GM04504 (cell line): ENCODE data around the gene PRSS16.
"Not testable (repeated sequence)": the region's sequence is repeated elsewhere in the genome, so short reads cannot be mapped to it uniquely, and the experiment has no call there.

Experiments
- DNase-seq: peaks from one replicate; pipeline ENCODE4 v3.0.0-alpha.2; 2012; ENCODE audit warnings: low read depth

PRSS16 gene

GRCh38 chr6:27248783-27249182, 1.3 kb downstream of the PRSS16 start:
- no peak for DNase-seq

- no peak for DNase-seq
Measured at GRCh38 chr6:27250277-27251111, 3.0 kb downstream of the PRSS16 start.

GRCh38 chr6:27251112-27251605, 3.7 kb downstream of the PRSS16 start:
- DNase-seq, result no peak

DNA sequence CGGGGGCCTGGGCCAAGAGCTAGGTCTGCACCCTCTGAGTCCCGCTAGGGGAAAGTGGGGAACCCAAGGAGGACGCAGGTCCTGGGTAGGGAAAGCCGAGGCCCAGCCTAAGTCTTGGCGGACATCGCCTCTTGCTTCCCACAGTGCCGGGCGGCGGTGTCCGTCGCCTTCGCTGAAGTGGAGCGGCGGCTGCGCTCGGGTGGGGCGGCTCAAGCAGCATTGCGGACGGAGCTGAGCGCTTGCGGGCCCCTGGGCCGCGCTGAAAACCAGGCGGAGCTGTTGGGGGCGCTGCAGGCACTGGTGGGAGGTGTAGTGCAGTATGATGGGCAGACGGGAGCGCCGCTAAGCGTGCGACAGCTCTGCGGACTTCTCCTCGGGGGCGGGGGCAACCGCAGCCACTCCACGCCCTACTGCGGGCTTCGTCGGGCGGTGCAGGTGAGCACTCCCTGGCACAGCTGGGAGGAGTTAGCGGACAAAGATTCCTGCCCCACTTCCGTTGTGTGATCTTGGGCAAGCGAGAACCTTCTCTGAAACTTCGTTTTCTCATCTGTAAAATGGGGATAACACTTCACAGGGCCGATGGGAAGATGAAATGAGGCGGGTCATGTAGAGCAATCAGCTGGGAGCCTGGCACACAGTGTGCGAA, 4.2 kb downstream of the PRSS16 start:
- no peak for DNase-seq

GRCh38 chr6:27254566-27254965, 7.1 kb downstream of the PRSS16 start:
- no peak for DNase-seq

DNA sequence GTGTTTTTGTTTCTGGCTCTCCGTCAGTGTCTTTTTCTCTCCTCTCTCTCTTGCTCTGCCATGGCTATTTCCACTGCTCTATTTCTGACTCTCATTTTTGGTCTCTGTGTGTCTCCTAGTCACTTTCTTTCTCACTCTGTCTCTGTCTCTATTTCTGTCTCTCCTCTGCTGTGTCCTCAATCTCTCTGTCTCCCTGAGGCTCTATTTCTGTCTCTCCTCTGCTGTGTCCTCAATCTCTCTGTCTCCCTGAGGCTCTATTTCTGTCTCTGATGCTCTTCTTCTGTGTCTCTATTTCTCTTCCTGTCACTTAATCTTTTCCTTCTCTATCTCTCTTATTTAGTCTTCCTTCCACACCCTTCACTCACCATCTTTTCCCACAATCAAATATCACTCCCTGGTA, 8.4 kb downstream of the PRSS16 start:
- DNase-seq, result no peak

GRCh38 chr6:27260369-27260768, 12.9 kb downstream of the PRSS16 start:
- no peak for DNase-seq

- no peak for DNase-seq
Measured at GRCh38 chr6:27260836-27261375, 13.4 kb downstream of the PRSS16 start.

- no peak for DNase-seq
Measured at GRCh38 chr6:27263886-27264285, 16.4 kb downstream of the PRSS16 start.

- not testable (repeated sequence) for DNase-seq
Measured at GRCh38 chr6:27267003-27267402, 19.5 kb downstream of the PRSS16 start.

DNA sequence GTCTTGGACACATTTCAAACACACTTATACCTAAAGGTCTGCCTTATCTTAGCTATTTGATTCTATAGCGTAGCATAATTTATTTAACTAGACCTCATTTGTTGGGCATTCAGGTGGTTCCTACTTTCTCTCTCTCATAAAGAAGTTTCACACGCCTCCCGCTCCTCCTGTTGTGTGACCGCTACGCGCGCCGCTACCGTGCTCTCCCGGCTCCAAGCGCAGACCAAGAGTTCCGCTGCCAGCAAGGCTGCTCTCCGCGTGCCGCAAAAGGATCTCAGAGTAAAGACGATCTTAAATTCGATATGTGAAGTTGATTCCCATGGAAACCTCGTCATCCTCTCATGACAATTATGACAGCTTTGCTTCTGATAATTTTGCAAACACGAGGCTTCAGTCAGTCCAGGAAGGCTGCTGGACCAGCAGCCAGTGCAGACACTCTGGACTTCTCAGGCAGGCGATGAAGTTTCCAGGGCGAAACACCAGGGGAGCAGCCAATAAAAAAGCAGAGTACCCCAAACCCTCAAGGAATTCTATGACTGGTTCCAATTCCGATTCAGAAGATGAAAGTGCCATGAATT, 20.4 kb downstream of the PRSS16 start:
- no peak for DNase-seq

DNA sequence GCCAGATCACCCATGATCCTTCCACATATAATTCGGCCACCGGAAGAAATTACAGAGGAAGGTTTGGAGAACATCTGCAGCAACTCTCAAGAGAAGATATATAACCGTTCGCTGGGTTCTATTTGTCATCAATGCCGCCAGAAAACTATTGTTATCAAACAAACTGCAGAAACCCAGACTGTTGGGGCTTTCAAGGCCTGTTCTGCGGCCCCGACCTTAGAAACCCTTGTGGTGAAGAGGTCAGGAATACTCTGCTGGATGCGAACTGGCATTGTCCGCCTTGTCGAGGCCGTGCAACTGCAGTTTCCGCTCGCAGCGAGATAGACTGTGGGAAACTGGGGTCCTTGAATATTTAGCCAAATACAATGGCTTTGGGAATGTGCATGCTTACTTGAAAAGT, 21.3 kb downstream of the PRSS16 start:
- no peak for DNase-seq

- no peak for DNase-seq
Measured at GRCh38 chr6:27273783-27274182, 26.3 kb downstream of the PRSS16 start.

DNA sequence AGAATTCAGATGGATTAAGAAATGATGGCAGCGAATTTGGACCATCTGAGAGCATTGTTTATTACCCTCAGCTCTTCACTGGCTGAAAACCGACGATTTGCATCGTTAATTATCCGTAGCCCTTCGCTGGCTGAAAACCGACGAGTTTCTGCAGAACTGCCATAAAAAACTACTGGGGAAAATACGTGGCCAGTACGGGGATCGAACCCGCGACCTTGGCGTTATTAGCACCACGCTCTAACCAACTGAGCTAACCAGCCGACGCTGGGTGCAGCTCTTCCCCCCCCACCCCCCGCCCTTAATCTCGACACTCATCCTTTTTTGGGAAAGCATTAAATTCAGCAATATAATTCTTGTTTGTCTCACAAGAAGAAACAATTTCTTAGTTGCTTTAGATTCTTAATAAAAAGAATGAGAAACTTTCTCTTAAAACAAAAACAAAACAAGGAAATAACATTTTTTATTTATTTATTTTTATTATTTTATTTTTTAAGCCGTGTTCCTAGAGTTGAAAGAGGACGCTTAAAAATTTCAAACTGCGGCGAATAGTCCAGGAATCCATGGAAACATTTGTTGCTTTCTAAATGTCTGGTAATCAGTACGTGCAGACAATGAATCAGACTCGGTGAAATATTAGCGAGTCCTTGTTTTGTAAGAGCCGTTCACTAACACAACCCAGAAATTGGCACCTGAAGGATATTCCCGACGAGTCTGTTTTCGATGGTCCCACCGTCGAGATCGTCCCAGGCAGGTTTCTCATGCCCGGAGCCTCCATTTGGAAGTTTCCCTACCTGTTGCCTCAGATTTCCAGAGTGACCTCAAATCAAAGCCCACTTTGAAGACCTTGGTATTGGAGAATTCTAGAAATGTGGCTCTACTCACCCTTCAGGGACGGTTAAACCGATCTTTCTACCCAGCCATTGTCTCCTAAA, 27.8 kb downstream of the PRSS16 start:
- no peak for DNase-seq

- DNase-seq, result no peak
Measured at GRCh38 chr6:27279513-27280063, 32.1 kb downstream of the PRSS16 start.

DNA sequence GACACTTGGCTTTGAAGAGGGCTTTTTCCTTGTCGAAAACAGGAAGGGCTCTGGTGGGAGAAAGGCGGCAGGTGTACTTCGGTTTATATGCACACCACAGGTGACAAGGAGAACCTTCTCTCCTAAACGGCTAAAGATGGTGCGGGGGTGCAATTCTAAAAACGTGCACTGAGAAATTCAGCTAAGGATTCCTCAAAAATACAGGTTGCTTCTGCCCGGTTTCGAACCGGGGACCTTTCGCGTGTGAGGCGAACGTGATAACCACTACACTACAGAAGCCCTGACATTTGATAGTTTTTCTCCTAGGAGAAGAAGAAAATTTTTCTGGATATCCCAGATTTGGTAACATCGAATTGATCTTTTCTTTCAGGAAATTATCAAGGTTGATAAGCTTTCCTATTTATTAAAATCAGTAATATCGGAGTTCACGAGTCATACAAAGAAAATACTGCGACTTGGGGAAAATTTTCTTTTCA, 32.6 kb downstream of the PRSS16 start:
- DNase-seq, result no peak

DNA sequence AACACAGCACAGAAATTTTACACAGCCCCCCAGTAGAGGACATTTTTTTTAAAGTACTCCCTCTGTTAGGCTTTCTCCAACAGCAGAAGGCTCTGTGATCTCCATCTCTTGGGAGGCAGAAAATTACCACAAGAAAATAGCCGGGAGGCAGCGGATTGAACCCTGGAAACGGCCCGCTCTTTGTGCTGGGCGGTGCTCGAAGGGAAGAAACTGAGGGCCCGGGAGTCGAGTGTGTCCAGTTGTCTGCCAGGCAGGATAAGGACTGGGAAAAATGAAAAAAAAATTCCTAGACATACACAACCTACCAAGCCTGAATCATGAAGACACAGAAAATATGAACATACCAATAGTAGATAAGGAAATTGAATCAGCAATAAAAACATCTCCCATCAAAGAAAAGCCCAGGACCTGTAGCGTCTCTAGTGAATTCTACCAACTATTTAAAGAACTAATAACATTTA, 33.1 kb downstream of the PRSS16 start:
- DNase-seq, result no peak

DNA sequence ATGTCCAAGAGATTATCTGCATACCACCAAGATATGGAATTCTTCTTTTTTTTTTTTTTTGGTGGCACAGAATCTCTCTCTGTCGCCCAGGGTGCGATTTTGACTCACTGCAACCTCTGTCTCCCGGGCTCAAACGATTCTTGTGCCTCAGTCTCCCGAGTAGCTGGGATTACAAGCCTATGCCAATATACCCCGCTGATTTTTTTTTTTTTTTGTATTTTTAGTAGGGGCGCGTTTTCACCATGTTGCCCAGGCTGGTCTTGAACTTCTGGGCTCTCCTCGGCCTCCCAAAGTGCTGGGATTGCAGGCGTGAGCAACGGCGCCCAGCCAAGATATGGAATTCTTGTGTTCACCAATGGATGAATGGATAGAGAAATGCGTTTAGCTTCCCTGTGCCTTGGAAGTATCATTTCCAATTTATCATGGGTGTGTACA, 33.6 kb downstream of the PRSS16 start:
- DNase-seq, result no peak

- no peak for DNase-seq
Measured at GRCh38 chr6:27281569-27281968, 34.1 kb downstream of the PRSS16 start.

DNA sequence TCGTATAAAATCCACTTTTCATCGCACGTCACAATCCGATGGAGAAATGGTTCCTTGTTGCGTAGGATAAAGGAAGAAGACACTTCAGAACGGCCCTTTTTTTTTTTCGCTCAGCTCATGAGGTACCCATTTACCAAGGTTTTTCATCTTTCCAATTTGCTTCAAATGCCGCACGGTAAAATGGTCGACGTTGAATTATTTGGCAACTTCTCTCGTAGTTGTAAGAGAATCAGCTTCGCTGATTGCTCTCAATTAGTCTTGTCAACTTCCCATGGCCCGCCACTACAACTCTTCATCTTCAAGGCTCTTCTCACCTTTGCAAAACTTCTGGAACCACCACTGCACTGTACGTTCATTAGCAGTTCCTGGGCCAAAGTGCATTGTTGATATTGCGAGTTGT, 35.8 kb downstream of the PRSS16 start:
- no peak for DNase-seq

DNA sequence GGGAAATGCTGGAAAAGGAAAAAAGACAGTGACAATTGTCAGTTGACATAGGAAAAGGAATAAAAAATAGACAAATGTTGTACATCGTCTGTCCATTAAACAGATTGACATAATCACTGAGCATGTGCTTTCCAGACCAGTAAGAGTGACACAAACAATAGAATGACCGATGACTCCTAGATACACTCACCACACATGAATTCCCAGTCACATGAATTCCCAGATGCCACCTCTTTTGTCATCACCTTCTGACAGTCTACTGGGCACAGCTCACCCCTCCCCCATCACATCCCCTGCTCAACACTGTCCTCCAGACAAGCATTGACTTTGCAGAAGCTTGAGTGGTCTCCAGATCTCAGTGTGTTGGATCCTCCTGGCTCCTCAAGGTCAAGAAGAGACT, 38.6 kb downstream of the PRSS16 start:
- no peak for DNase-seq
